ENCODE data around the gene TIMP3.

TIMP3 gene

GRCh38 chr22:32827049-32827602 lies 25.6 kb downstream of the TIMP3 start:
- DNase-seq (ENCODE audit: extremely low read depth in 1 of 2, low read depth in 1 of 2) = no peak

GRCh38 chr22:32828150-32828549 lies 26.6 kb downstream of the TIMP3 start:
- DNase-seq (ENCODE audit: extremely low read depth in 1 of 2, low read depth in 1 of 2) = no peak

GRCh38 chr22:32828561-32828960 lies 27.1 kb downstream of the TIMP3 start:
- DNase-seq (ENCODE audit: extremely low read depth in 1 of 2, low read depth in 1 of 2) = no peak

DNA sequence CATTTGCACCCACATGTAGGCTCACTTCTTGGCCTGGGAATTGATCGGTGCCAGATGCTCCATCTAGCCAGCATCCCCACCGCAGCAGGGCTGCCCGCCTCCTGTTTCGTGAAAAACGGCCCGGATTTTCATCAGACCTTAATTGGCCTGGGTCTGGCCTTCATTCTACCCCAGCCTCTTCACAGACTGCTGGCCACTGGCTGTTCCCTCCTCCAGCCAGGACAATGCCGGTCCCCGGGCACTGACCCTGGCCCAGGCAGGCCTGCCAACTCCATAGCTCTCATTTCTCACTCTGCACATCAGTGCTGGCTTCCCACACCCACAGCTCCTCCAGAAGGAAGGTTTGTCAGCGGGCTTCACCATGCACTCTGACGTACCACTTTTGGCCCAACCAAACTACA lies 27.9 kb downstream of the TIMP3 start:
- no peak for DNase-seq (ENCODE audit: extremely low read depth in 1 of 2, low read depth in 1 of 2)

DNA sequence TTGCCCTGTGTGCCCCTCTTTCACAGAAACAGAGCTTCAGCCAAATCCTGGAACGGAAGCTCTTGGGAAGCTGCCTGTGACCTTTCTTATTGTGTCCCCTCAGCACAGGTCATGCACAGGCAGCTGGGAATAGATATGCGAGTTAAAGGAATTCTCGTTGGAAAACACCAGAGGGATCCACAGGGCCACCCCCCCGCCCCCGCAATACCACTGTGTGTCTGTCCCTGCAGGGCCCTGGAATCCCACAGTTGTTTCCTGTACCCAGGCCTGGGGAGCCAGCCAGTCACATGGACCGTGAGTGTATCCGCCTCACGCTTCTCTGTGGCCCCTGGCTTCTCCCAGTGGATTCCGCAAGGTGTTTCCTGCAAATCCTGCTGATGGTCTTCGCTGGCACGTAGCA lies 29.0 kb downstream of the TIMP3 start:
- DNase-seq (ENCODE audit: extremely low read depth in 1 of 2, low read depth in 1 of 2) = no peak

DNA sequence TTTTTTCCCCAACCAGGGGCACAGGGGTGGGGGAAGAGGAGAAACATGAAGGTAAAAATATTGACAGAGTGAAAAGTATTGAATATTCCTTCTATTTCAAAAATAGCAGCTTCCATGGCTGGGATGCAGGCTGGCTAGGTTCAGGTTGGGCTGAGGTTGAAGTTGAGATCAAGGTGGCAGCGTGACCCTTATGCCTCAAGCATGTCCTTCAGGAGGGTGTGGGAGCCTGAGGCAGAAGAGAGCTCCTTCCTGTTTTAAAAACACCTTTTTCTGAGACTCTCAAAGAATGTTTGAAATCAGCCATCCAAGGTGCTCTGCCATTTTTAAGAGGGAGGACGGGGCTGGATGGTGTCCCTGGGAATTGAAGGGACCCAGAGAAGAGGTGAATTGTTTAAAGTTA lies 29.5 kb downstream of the TIMP3 start:
- no peak for DNase-seq (ENCODE audit: extremely low read depth in 1 of 2, low read depth in 1 of 2)

GRCh38 chr22:32831584-32831983 lies 30.1 kb downstream of the TIMP3 start:
- no peak for DNase-seq (ENCODE audit: extremely low read depth in 1 of 2, low read depth in 1 of 2)

DNA sequence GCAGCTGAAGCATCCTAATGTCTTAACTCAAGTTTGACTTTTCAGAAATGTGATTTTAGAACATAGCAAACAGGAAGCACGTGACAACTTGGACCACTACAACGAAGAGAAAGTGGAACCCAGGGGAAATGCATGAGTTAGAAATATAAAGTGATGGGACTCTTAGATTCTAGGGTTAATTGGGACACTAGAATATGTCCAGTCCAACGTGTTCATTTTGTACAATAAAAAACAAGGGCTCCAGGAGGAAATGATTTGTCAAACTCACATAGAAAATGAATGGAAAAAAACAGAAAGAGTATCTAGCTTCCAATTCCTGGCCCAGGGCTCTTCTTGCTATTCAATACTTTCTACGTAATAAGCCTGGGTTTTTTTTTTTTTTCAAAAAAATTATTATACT lies 30.7 kb downstream of the TIMP3 start:
- DNase-seq (ENCODE audit: extremely low read depth in 1 of 2, low read depth in 1 of 2) = no peak

DNA sequence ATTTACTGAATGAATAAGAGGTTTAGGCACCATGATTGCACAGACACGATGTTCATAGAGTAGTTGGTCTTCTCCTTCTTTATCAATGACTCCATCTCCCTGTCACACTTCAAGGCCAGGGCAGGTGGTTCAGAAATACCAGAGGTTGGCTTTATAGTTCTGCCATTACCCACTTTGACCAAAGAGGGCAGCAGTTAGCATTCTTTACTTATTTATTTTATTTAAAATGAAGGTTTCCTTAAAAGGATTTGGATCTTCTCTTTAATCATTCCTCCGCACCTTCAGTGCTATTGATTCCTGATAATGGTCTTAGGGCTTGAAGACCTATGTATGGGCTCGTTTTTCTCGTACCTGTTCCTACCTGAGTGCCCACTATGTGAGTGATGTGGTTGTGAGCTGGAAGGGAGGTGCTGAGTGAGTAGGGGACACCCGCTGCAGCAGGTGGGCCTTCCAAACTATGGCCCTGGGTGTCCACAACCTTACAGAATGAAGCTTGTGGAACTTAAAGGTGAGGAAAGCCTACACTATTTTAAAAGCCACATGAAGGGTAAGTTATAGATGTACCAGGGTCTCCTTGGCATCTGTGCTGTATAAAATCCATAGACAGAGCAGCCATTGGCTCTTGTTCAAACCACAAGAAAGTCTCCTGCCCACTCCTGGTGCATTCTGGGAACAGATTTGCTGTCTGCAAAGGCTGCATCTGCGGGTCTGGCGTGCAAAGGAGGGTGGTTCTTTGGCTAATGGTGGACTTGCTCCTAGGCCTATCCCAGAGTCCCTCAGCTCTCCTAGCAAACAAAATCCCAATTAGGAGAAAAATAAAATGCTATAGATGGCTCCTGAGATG lies 35.0 kb downstream of the TIMP3 start:
- no peak for DNase-seq (ENCODE audit: extremely low read depth in 1 of 2, low read depth in 1 of 2)

- no peak for DNase-seq (ENCODE audit: extremely low read depth in 1 of 2, low read depth in 1 of 2)
These were observed 35.6 kb downstream of the TIMP3 start for GRCh38 chr22:32837142-32837541.

DNA sequence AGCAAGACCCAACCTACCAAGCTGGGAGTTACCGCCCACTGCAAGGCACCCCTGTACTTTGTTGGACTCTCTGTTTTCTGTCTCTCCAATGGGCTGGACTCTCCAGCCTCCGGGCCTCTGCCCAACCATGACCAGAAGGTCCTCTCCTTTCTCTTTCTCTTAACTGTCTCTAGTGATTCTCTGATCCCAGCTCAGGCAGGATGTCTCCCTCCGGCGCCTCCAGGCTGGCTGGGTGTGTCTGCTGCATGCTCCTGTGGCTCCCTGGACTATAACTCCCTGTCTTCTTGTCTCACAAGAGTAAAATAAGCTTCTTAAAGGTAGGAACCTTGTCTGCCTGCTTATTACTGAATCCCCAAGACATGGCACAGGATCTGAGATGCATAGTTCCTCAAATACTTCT lies 36.3 kb downstream of the TIMP3 start:
- no peak for DNase-seq (ENCODE audit: extremely low read depth in 1 of 2, low read depth in 1 of 2)

- no peak for DNase-seq (ENCODE audit: extremely low read depth in 1 of 2, low read depth in 1 of 2)
These were observed 38.5 kb downstream of the TIMP3 start for GRCh38 chr22:32839831-32840584.

DNA sequence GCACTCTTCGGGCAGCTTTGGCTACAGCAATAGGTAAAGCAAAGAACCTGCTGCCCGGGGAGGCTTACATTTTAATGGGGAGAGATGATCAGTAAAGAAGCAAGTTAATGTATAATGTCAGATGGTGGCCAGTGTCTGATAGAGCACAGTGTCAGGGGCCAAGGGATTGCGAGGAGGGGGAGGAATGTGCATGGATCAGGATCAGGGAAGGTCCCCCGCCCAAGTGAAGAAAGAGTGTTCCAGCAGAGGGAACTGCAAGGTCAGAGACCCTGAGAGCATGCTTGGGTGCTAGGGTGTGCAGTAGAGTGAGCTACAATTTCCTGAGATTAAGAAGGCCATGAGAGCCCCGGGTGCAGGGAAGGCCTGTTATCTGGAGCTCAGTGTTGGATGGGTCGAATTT lies 39.7 kb downstream of the TIMP3 start:
- DNase-seq (ENCODE audit: extremely low read depth in 1 of 2, low read depth in 1 of 2) = no peak

GRCh38 chr22:32842486-32842885 lies 41.0 kb downstream of the TIMP3 start:
- DNase-seq (ENCODE audit: extremely low read depth in 1 of 2, low read depth in 1 of 2) = no peak

GRCh38 chr22:32843300-32843699 lies 41.8 kb downstream of the TIMP3 start:
- no peak for DNase-seq (ENCODE audit: extremely low read depth in 1 of 2, low read depth in 1 of 2)

GRCh38 chr22:32844251-32844650 lies 42.7 kb downstream of the TIMP3 start:
- DNase-seq (ENCODE audit: extremely low read depth in 1 of 2, low read depth in 1 of 2) = no peak

GRCh38 chr22:32846780-32847491 lies 45.4 kb downstream of the TIMP3 start:
- no peak for DNase-seq (ENCODE audit: extremely low read depth in 1 of 2, low read depth in 1 of 2)

- DNase-seq (ENCODE audit: extremely low read depth in 1 of 2, low read depth in 1 of 2) = no peak
These were observed 46.7 kb downstream of the TIMP3 start for GRCh38 chr22:32848226-32848625.

DNA sequence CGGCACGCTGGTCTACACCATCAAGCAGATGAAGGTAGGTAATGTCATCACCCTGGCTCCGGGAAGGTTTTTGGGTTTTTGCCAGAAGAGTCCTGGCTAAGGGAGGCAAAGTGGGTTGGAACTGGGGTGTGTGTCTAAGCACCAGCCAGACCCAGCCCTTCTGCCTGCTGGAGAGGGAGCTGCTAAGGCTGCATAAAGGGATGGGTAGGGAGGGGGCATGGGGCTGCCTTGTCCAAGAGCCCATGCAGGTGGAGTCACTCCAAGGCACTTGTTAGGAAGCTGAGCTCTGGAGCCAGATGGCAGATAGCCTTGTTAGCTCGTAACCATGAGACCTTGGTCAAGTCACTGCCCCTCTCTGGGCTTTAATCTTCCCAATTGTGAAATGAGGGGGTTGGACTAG lies 48.0 kb downstream of the TIMP3 start:
- no peak for DNase-seq (ENCODE audit: extremely low read depth in 1 of 2, low read depth in 1 of 2)

- DNase-seq (ENCODE audit: extremely low read depth in 1 of 2, low read depth in 1 of 2) = no peak
These were observed 48.7 kb downstream of the TIMP3 start for GRCh38 chr22:32850157-32850556.

All from activated CD8-positive, alpha-beta memory T cell treated with anti-CD3 and anti-CD28 coated beads for 1 hour (primary cell).